HFFc6 (cell line): Measurements from ENCODE around the gene DNLZ. TPM values are rescaled to one million over a fixed set of nuclear protein-coding genes. Genes with fewer than 3 reads are reported as not detected.

Source experiments
- DNase-seq: peaks from one replicate; pipeline ENCODE4 v3.0.0-alpha.2; 2018
- H3K27ac Mint-ChIP-seq: 2 replicates; pipeline ENCODE4 v1.8.0; 2020; ENCODE audit warnings: mild to moderate bottlenecking, mixed read lengths
- H3K27me3 Mint-ChIP-seq: 2 replicates; pipeline ENCODE4 v1.8.0; 2021; ENCODE audit warnings: mild to moderate bottlenecking, moderate library complexity, mixed read lengths; ENCODE audit not compliant: insufficient read depth
- H3K36me3 Mint-ChIP-seq: 2 replicates; pipeline ENCODE4 v1.8.0; 2021; ENCODE audit warnings: low read depth, mixed read lengths
- H3K4me1 Mint-ChIP-seq: 2 replicates; pipeline ENCODE4 v1.8.0; 2020; ENCODE audit warnings: low read depth, mixed read lengths
- H3K4me3 Mint-ChIP-seq: 2 replicates; pipeline ENCODE4 v1.8.0; 2020; ENCODE audit warnings: mild to moderate bottlenecking, moderate library complexity, mixed read lengths
- H3K9me3 Mint-ChIP-seq: 2 replicates; pipeline ENCODE4 v1.8.0; 2020; ENCODE audit warnings: mild to moderate bottlenecking, mixed read lengths
- total RNA-seq, 6 experiments: library from RNA; stranded (reverse); fragmentation: NEBNext Ultra II Directional; extraction: Animal tissue kit (Norgen Biotek cat#: 25700); gene quantifications; 2 replicates in 1 of 6; 3 replicates in 5 of 6; pipeline ENCODE4 v1.2.3, GENCODE V29; 2021
- TF ChIP-seq, protein P1 (sequence below): fragments of 200-600 bp; sonication (generic); IDR thresholded peaks from 2 replicates; pipeline ENCODE4 v1.5.0; 2021; ENCODE audit warnings: antibody characterized with exemption, mild to moderate bottlenecking

The DNLZ gene
- total RNA-seq, 6 experiments from 2014 or later = 28.5 to 33.3 (median 30.4) TPM

DNA sequence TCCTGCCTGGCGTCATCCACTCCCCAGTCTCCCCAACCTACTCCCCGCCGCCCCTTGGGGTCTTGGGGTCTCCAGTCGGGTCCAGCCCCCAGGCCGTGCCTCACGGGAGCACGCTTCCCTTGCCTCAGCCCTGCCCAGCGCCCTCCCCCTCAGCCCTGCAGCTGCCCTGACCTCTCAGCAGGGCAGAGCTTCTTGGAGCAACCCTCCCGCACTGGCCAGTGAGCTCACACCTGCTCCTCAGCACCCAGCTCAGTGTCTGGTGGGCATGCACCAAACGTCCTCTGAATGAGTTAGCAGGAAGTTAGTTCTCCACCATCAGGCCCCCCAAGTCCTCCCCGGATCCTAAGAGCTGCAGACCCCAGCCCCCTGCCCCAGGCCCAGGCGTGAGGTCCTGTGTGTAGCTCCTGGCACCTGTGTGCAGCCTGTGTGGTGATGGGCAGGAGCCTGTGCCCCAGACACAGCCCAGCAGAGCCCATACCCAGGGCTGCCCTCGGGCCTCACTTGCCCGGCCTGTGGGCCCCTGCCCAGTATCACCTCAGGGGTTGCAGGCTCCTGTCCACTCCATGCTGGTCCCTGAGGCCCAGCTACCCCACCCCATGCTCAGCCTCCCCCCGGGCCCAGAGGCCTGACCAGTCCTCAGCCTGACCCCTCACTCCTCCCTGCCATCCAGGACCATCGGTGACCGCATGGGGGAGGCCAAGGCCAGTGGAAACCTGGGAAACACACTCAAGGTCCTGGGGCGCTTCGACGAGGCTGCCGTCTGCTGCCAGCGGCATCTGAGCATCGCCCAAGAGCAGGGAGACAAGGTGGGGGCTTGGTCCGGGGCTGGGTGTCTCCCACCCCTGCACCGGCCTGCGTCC lies 28.0 kb downstream of the DNLZ start:
- Mint-ChIP-seq H3K27me3 (peaks cover 2% of the 10 kb centered on the region), H3K4me3 (no peak overlapping the region), H3K36me3 (no peaks in the 10 kb centered on the region), H3K27ac (no peak overlapping the region), H3K9me3 (no peaks in the 10 kb centered on the region), H3K4me1 (no peaks in the 10 kb centered on the region)
- DNase-seq = no peak
- TF ChIP-seq, protein P1, sequence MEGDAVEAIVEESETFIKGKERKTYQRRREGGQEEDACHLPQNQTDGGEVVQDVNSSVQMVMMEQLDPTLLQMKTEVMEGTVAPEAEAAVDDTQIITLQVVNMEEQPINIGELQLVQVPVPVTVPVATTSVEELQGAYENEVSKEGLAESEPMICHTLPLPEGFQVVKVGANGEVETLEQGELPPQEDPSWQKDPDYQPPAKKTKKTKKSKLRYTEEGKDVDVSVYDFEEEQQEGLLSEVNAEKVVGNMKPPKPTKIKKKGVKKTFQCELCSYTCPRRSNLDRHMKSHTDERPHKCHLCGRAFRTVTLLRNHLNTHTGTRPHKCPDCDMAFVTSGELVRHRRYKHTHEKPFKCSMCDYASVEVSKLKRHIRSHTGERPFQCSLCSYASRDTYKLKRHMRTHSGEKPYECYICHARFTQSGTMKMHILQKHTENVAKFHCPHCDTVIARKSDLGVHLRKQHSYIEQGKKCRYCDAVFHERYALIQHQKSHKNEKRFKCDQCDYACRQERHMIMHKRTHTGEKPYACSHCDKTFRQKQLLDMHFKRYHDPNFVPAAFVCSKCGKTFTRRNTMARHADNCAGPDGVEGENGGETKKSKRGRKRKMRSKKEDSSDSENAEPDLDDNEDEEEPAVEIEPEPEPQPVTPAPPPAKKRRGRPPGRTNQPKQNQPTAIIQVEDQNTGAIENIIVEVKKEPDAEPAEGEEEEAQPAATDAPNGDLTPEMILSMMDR = no peak

DNA sequence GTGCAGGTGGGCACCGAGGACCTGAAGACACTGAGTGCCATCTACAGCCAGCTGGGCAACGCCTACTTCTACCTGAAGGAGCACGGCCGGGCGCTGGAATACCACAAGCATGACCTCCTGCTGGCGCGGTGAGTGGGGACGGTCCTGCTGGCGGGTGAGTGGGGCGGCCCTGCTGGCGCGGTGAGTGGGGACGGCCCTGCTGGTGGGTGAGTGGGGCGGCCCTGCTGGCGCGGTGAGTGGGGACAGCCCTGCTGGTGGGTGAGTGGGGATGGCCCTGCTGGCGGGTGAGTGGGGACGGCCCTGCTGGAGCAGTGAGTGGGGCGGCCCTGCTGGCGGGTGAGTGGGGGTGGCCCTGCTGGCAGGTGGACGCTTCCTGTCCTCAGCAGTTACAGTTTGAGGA lies 29.0 kb downstream of the DNLZ start:
- H3K9me3 Mint-ChIP-seq = no peaks in the 10 kb centered on the region
- no peak overlapping the region for H3K27ac Mint-ChIP-seq
- no peaks in the 10 kb centered on the region; the same call in 1 of the 2 replicates for H3K4me1 Mint-ChIP-seq
- H3K4me3 Mint-ChIP-seq = no peak overlapping the region
- no peak for DNase-seq
- H3K36me3 Mint-ChIP-seq = no peaks in the 10 kb centered on the region
- TF ChIP-seq, protein P1 = no peak
- no peaks in the 10 kb centered on the region; the same call in none of the 2 replicates for H3K27me3 Mint-ChIP-seq

DNA sequence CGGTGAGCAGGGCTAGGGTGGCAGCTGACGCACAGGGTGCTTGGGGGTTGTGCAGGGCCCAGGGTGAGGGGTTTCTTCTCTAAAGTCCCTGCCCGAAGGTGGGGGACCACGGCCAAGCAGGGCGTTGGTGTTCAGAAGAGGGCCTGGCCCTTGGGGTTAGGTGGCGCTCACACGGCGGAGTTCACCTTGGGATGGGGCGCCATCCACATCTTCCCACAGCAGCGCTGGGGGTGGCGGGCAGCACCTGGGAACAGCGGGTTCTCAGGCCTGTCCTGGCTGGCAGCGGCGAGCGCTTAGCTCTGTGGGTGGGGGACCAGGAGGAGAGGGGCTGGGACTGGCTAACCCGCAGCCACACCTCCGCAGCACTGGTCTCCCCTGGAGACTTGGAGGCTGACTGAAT lies 30.1 kb downstream of the DNLZ start:
- H3K4me3 Mint-ChIP-seq = no peak overlapping the region
- no peaks in the 10 kb centered on the region; the same call in none of the 2 replicates for H3K27me3 Mint-ChIP-seq

GRCh38 chr9:136333045-136333444 lies 30.5 kb downstream of the DNLZ start:
- Mint-ChIP-seq H3K27me3 (no peaks in the 10 kb centered on the region; the same call in none of the 2 replicates), H3K4me3 (no peak overlapping the region), H3K36me3 (no peaks in the 10 kb centered on the region; the same call in 1 of the 2 replicates), H3K9me3 (no peaks in the 10 kb centered on the region), H3K4me1 (peaks cover 7% of the 10 kb centered on the region), H3K27ac (no peak overlapping the region)
- TF ChIP-seq, protein P1 = no peak
- no peak for DNase-seq

More for the DNA sequence above, 30.1 kb downstream of the DNLZ start:
- no peak for DNase-seq
- H3K9me3 Mint-ChIP-seq = no peaks in the 10 kb centered on the region
- no peaks in the 10 kb centered on the region; the same call in 1 of the 2 replicates for H3K36me3 Mint-ChIP-seq
- H3K4me1 Mint-ChIP-seq = peaks cover 6% of the 10 kb centered on the region
- TF ChIP-seq, protein P1 = no peak
- H3K27ac Mint-ChIP-seq = no peak overlapping the region

- H3K4me3 Mint-ChIP-seq = no peak overlapping the region
- DNase-seq = no peak
- H3K27me3 Mint-ChIP-seq = no peaks in the 10 kb centered on the region; the same call in none of the 2 replicates
- H3K9me3 Mint-ChIP-seq = no peaks in the 10 kb centered on the region
- H3K36me3 Mint-ChIP-seq = no peaks in the 10 kb centered on the region; the same call in 1 of the 2 replicates
- H3K4me1 Mint-ChIP-seq = peaks cover 7% of the 10 kb centered on the region
- H3K27ac Mint-ChIP-seq = no peak overlapping the region
- TF ChIP-seq, protein P1 = no peak
Measured at GRCh38 chr9:136332482-136332983, 31.0 kb downstream of the DNLZ start.
